IMR-90 (cell line): ENCODE measurements around the gene COL4A2. TPM values are rescaled to one million over a fixed set of nuclear protein-coding genes. Genes with fewer than 3 reads are reported as not detected.

Experiments used
- ATAC-seq: fragments of 200-7000 bp; cut with Tn5 transposase; 2 replicates; pipeline ENCODE4 v1.9.1; 2020; ENCODE audit warnings: low read depth, mild to moderate bottlenecking, moderate library complexity
- BruUV-seq: library from RNA; stranded (reverse); fragments of 400-500 nt; replicated peaks from 2 replicates; lab custom pipeline; 2021; lab: Mats Ljungman, UMichigan
- CTCF ChIA-PET: fragments of 300-600 bp; formaldehyde crosslinking; extraction: SDS; loops from one replicate; lab custom pipeline; 2021; ENCODE audit warnings: antibody characterized with exemption; lab: Yijun Ruan, JAX
- POLR2A ChIA-PET: fragments of 300-600 bp; sonication (Branson Sonifier 250); formaldehyde crosslinking; loops from one replicate; lab custom pipeline; 2022; ENCODE audit warnings: antibody characterized with exemption; ENCODE audit not compliant: unreplicated experiment; lab: Charles Lee
- DNase-seq: peaks from one replicate; pipeline ENCODE4 v3.0.0; 2013
- H2AFZ ChIP-seq: replicated peaks from 2 replicates; pipeline ENCODE3; 2013; ENCODE audit warnings: low read length, mild to moderate bottlenecking; ENCODE audit not compliant: poor library complexity
- H2AK5ac ChIP-seq: 2 replicates; pipeline ENCODE4 v1.6.1; 2013; ENCODE audit warnings: low read depth, low read length, inconsistent platforms
- H2AK9ac ChIP-seq: replicated peaks from 2 replicates; pipeline ENCODE3; 2013; ENCODE audit warnings: mild to moderate bottlenecking, low read depth, low read length, moderate library complexity; ENCODE audit not compliant: poor library complexity
- H2BK120ac ChIP-seq: 2 replicates; pipeline ENCODE4 v1.6.1; 2013; ENCODE audit warnings: low read depth, low read length, inconsistent platforms
- H2BK15ac ChIP-seq: 3 replicates; pipeline ENCODE4 v1.6.1; 2013; ENCODE audit warnings: low read depth, low read length, inconsistent platforms
- H2BK20ac ChIP-seq: 2 replicates; pipeline ENCODE4 v1.6.1; 2013; ENCODE audit warnings: low read depth, mild to moderate bottlenecking, inconsistent platforms, low read length, moderate library complexity
- H2BK5ac ChIP-seq: 2 replicates; pipeline ENCODE4 v1.6.1; 2013; ENCODE audit warnings: mild to moderate bottlenecking, low read depth, low read length, inconsistent platforms; ENCODE audit not compliant: poor library complexity, severe bottlenecking
- H3K14ac ChIP-seq: replicated peaks from 2 replicates; pipeline ENCODE4 v1.6.1; 2013; ENCODE audit warnings: low read depth, low read length, inconsistent platforms
- H3K18ac ChIP-seq: 2 replicates; pipeline ENCODE4 v1.6.1; 2013; ENCODE audit warnings: low read depth, low read length, control low read depth
- H3K23ac ChIP-seq: 2 replicates; pipeline ENCODE4 v1.6.1; 2013; ENCODE audit warnings: low read depth, low read length, inconsistent platforms
- H3K27ac ChIP-seq: 2 replicates; pipeline ENCODE4 v1.5.1; 2013; ENCODE audit warnings: mild to moderate bottlenecking, control low read depth, low read length; ENCODE audit not compliant: insufficient read depth
- H3K27me3 ChIP-seq: 2 replicates; pipeline ENCODE4 v1.6.1; 2013; ENCODE audit warnings: low read length; ENCODE audit not compliant: control insufficient read depth, insufficient read depth
- H3K36me3 ChIP-seq: 2 replicates; pipeline ENCODE4 v1.6.1; 2013; ENCODE audit warnings: low read length, mixed read lengths; ENCODE audit not compliant: control insufficient read depth, insufficient read depth
- H3K4ac ChIP-seq: 2 replicates; pipeline ENCODE4 v1.6.1; 2013; ENCODE audit warnings: low read depth, low read length, inconsistent platforms
- H3K4me1 ChIP-seq: 2 replicates; pipeline ENCODE4 v1.6.1; 2013; ENCODE audit warnings: low read length, mixed read lengths; ENCODE audit not compliant: control insufficient read depth, insufficient read depth
- H3K4me2 ChIP-seq: 2 replicates; pipeline ENCODE4 v1.6.1; 2013; ENCODE audit warnings: low read depth, mild to moderate bottlenecking, control low read depth, low read length, moderate library complexity
- H3K4me3 ChIP-seq: 2 replicates; pipeline ENCODE4 v1.5.1; 2013; ENCODE audit warnings: low read depth, mild to moderate bottlenecking, control low read depth, low read length, moderate library complexity; ENCODE audit not compliant: insufficient read depth
- H3K56ac ChIP-seq: 2 replicates; pipeline ENCODE4 v1.6.1; 2013; ENCODE audit warnings: low read length, inconsistent platforms; ENCODE audit not compliant: insufficient read depth; ENCODE audit errors: extremely low read depth
- H3K79me1 ChIP-seq, 2 experiments: 2 replicates each; pipeline ENCODE4 v1.6.1; 2013; ENCODE audit warnings: low read length in 2 of 2, inconsistent platforms in 1 of 2, low read depth in 1 of 2
- H3K9ac ChIP-seq: 2 replicates; pipeline ENCODE4 v1.6.1; 2013; ENCODE audit warnings: low read depth, low read length, control low read depth
- H3K9me1 ChIP-seq: 2 replicates; pipeline ENCODE4 v1.6.1; 2013; ENCODE audit warnings: low read length, inconsistent platforms; ENCODE audit not compliant: insufficient read depth
- H3K9me3 ChIP-seq: 2 replicates; pipeline ENCODE4 v1.6.1; 2013; ENCODE audit warnings: low read length; ENCODE audit not compliant: control insufficient read depth, insufficient read depth
- H4K20me1 ChIP-seq: 2 replicates; pipeline ENCODE4 v1.6.1; 2013; ENCODE audit warnings: low read length, inconsistent platforms; ENCODE audit not compliant: insufficient read depth
- H4K5ac ChIP-seq: 2 replicates; pipeline ENCODE4 v1.6.1; 2013; ENCODE audit warnings: mild to moderate bottlenecking, low read depth, low read length, control low read depth
- H4K8ac ChIP-seq, 2 experiments: 2 replicates each; pipeline ENCODE4 v1.6.1; 2013; ENCODE audit warnings: low read depth in 2 of 2, low read length in 2 of 2, control low read depth in 1 of 2, inconsistent platforms in 1 of 2
- H4K91ac ChIP-seq: 2 replicates; pipeline ENCODE4 v1.6.1; 2013; ENCODE audit warnings: low read depth, low read length, inconsistent platforms; ENCODE audit not compliant: insufficient read depth
- BHLHE40 ChIP-seq: fragments of 150-350 bp; IDR thresholded peaks from 2 replicates; pipeline ENCODE4 v1.6.1; 2016; ENCODE audit warnings: mild to moderate bottlenecking, low read depth, low read length
- CHD1 ChIP-seq: IDR thresholded peaks from 2 replicates; pipeline ENCODE4 v1.6.1; 2012; ENCODE audit warnings: low read depth, low read length, improper control_type of control experiment
- ELK1 ChIP-seq: fragments of 150-350 bp; IDR thresholded peaks from 2 replicates; pipeline ENCODE4 v1.6.1; 2016; ENCODE audit warnings: low read depth, mild to moderate bottlenecking, low read length, moderate library complexity, borderline replicate concordance
- FOS ChIP-seq: fragments of 150-350 bp; IDR thresholded peaks from 2 replicates; pipeline ENCODE4 v1.6.1; 2016; ENCODE audit warnings: low read depth, low read length
- MAZ ChIP-seq: IDR thresholded peaks from 2 replicates; pipeline ENCODE4 v1.6.1; 2012; ENCODE audit warnings: low read depth, mild to moderate bottlenecking, low read length, improper control_type of control experiment, moderate library complexity, borderline replicate concordance
- MXI1 ChIP-seq: IDR thresholded peaks from 2 replicates; pipeline ENCODE4 v1.6.1; 2012; ENCODE audit warnings: low read depth, mild to moderate bottlenecking, low read length, moderate library complexity, borderline replicate concordance
- POLR2A ChIP-seq: IDR thresholded peaks from 2 replicates; pipeline ENCODE4 v1.6.1; 2012; ENCODE audit warnings: mild to moderate bottlenecking, low read depth, low read length
- RAD21 ChIP-seq: IDR thresholded peaks from 2 replicates; pipeline ENCODE4 v1.6.1; 2012; ENCODE audit warnings: low read length, improper control_type of control experiment
- SMC3 ChIP-seq: fragments of 150-350 bp; IDR thresholded peaks from 2 replicates; pipeline ENCODE4 v1.6.1; 2016; ENCODE audit warnings: low read depth, mild to moderate bottlenecking, antibody characterized with exemption, low read length, moderate library complexity
- WGBS, 2 experiments: methylation state at CpG; one replicate each; pipeline versions ENCODE4 v1.1.5 to v1.1.7; 2013; ENCODE audit warnings: missing lambda C conversion rate in 2 of 2; ENCODE audit not compliant: insufficient read length in 1 of 2; ENCODE audit errors: extremely low coverage in 2 of 2; 5-methylcytosine and 5-hydroxymethylcytosine counted together
- dilution Hi-C: fragments of 300-500 bp; cut with HindIII; formaldehyde crosslinking; loops from one replicate; pipeline ENCODE4 v1.14.3; 2018; ENCODE audit warnings: low sequenced_read_pairs; ENCODE audit not compliant: unreplicated experiment
- in situ Hi-C: fragments of 300-500 bp; cut with MboI; formaldehyde crosslinking; loops from 3 replicates; pipeline ENCODE4 v1.14.3; 2019; ENCODE audit warnings: low sequenced_read_pairs, inconsistent platforms, mixed read lengths
- intact Hi-C: fragments of 100-400 bp; cut with micrococcal nuclease; formaldehyde crosslinking; loops from 2 replicates; pipeline ENCODE4 v1.10.0; 2022
- polyA plus RNA-seq, 3 experiments: library from polyadenylated mRNA; depleted of rRNA; stranded (reverse); fragments of >200 nt; gene quantifications; 2 replicates each; pipeline ENCODE4 v1.2.3, GENCODE V29; 2012; ENCODE audit warnings: low replicate concordance in 1 of 3
- total RNA-seq: library from RNA; depleted of rRNA; stranded (reverse); fragments of >200 nt; gene quantifications from 2 replicates; pipeline ENCODE4 v1.2.3, GENCODE V29; 2012

COL4A2 gene
- total and polyA plus RNA-seq, 2 of the 4 experiments (the other 2 are of a cell fraction), result 90.7 to 457 TPM

GRCh38 chr13:110469597-110469996 is 162.5 kb downstream of the COL4A2 start:
- Histone ChIP-seq H3K9me3 (no peaks in the 10 kb centered on the region), H4K91ac (no peak overlapping the region), H3K4me1 (no peaks in the 10 kb centered on the region), H3K14ac (no peak overlapping the region), H2AFZ (no peak overlapping the region), H3K27ac (no peak overlapping the region), H3K36me3 (peaks cover 86% of the 10 kb centered on the region), H3K9me1 (peaks cover 11% of the 10 kb centered on the region), H2AK5ac (no peak overlapping the region), H2BK5ac (no peak overlapping the region), H4K5ac (no peak overlapping the region), H3K4ac (no peak overlapping the region), H4K20me1 (peaks cover 6% of the 10 kb centered on the region), H3K79me1 (peaks cover 12 to 21% of the 10 kb centered on the region in 2 experiments; a peak in 2 of 4 replicates), H3K23ac (no peak overlapping the region), H3K27me3 (no peaks in the 10 kb centered on the region), H3K9ac (no peak overlapping the region), H3K4me2 (no peak overlapping the region), H2BK20ac (no peak overlapping the region), H2BK120ac (no peak overlapping the region), H3K4me3 (no peak overlapping the region), H3K18ac (no peak overlapping the region), H2AK9ac (no peak overlapping the region), H2BK15ac (no peak overlapping the region), H4K8ac (no peak overlapping the region), H3K56ac (no peak overlapping the region)
- POLR2A ChIA-PET, result no interaction called here
- intact Hi-C loops, result no loop called here
- ATAC-seq (no peak), DNase-seq (no peak)
- CTCF ChIA-PET, result no interaction called here
- no CpG with 5 or more reads among the region's 5 CpGs for WGBS, 2 experiments
- in situ Hi-C loops, result no loop called here
- dilution Hi-C loops, result no loop called here
- BruUV-seq, result no TSS peak
- TF ChIP-seq POLR2A, result no peak
- no peak for TF ChIP-seq MXI1
- TF ChIP-seq SMC3, result no peak
- no peak for TF ChIP-seq BHLHE40
- no peak for TF ChIP-seq FOS
- no peak for TF ChIP-seq ELK1
- TF ChIP-seq MAZ, result no peak
- no peak for TF ChIP-seq CHD1
- no peak for TF ChIP-seq RAD21
